ENCODE results near the gene FNDC3A. TPM values are rescaled to one million over a fixed set of nuclear protein-coding genes. Genes with fewer than 3 reads are reported as not detected.
"Not testable (repeated sequence)": the region's sequence is repeated elsewhere in the genome, so short reads cannot be mapped to it uniquely, and the experiment has no call there.

Gene FNDC3A
- total RNA-seq, 4 donors from 2014 or later = 37.0 to 39.4 (median 38.6) TPM

DNA sequence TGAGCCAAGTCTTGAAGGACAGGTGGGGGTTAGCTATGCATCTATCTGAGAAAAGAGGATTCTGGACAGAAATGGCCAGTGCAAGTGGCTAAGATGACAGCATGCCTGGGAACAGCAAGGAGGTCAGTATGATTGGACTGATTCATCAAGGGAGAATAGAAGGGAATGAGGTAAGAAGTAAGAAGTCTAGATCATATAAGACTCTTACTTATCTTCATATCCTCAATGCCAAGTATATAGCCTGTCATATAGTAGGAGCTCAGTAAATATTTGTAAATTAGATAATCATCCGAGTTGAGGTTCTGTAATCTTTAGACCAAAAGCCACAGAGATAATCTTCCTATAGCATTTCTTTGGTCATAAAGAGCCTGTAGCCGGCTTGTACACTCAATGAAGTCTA is 141.2 kb downstream of the FNDC3A start:
- intact Hi-C loops (cut with DNase I) = no loop called here
- Histone ChIP-seq H3K9me3 (no peaks in the 10 kb centered on the region), H3K27ac (replicated peaks in 1 of 4) (no peak overlapping the region), H3K27me3 (no peaks in the 10 kb centered on the region), H3K4me1 (peaks cover 17 to 26% (median 24%) of the 10 kb centered on the region in 4 donors), H3K4me3 (no peak overlapping the region), H3K36me3 (peaks cover 11 to 42% (median 34%) of the 10 kb centered on the region in 4 donors)
- no peak for TF ChIP-seq EP300 (IDR thresholded peaks at IDR 0.05)
- no peak for TF ChIP-seq POLR2AphosphoS5 (IDR thresholded peaks at IDR 0.05)
- TF ChIP-seq POLR2A (IDR thresholded peaks at IDR 0.05; ENCODE audit: low read depth) = no peak
- TF ChIP-seq, protein P1, sequence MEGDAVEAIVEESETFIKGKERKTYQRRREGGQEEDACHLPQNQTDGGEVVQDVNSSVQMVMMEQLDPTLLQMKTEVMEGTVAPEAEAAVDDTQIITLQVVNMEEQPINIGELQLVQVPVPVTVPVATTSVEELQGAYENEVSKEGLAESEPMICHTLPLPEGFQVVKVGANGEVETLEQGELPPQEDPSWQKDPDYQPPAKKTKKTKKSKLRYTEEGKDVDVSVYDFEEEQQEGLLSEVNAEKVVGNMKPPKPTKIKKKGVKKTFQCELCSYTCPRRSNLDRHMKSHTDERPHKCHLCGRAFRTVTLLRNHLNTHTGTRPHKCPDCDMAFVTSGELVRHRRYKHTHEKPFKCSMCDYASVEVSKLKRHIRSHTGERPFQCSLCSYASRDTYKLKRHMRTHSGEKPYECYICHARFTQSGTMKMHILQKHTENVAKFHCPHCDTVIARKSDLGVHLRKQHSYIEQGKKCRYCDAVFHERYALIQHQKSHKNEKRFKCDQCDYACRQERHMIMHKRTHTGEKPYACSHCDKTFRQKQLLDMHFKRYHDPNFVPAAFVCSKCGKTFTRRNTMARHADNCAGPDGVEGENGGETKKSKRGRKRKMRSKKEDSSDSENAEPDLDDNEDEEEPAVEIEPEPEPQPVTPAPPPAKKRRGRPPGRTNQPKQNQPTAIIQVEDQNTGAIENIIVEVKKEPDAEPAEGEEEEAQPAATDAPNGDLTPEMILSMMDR (IDR thresholded peaks at IDR 0.05) = no peak
- 96% methylated on average over 2 of the region's 2 CpGs for WGBS
- DNase-seq (ENCODE audit: extremely low spot score) = no peak

DNA sequence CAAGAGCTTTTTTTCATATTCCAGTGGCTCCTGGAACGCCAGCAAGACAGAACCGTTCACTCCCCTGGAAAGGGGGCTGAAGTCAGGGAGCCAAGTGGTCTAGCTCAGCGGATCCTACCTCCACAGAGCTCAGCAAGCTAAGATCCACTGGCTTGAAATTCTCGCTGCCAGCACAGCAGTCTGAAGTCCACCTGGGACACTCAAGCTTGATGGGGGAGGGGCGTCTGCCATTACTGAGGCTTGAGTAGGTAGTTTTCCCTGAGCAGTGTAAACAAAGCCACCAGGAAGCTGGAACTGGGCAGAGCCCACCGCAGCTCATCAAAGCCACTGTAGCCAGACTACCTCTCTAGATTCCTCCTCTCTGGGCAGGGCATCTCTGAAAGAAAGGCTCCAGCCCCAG is 142.7 kb downstream of the FNDC3A start:
- DNase-seq (ENCODE audit: extremely low spot score); H3K27ac ChIP-seq (replicated peaks in 1 of 4); H3K27me3 ChIP-seq; intact Hi-C loops (cut with DNase I); H3K4me3 ChIP-seq; H3K9me3 ChIP-seq: not testable (repeated sequence)
- Histone ChIP-seq H3K4me1 (peaks cover 2 to 11% (median 8%) of the 10 kb centered on the region in 4 donors), H3K36me3 (peaks cover 11 to 42% (median 34%) of the 10 kb centered on the region in 4 donors)
- 98% methylated on average over 5 of the region's 6 CpGs for WGBS

DNA sequence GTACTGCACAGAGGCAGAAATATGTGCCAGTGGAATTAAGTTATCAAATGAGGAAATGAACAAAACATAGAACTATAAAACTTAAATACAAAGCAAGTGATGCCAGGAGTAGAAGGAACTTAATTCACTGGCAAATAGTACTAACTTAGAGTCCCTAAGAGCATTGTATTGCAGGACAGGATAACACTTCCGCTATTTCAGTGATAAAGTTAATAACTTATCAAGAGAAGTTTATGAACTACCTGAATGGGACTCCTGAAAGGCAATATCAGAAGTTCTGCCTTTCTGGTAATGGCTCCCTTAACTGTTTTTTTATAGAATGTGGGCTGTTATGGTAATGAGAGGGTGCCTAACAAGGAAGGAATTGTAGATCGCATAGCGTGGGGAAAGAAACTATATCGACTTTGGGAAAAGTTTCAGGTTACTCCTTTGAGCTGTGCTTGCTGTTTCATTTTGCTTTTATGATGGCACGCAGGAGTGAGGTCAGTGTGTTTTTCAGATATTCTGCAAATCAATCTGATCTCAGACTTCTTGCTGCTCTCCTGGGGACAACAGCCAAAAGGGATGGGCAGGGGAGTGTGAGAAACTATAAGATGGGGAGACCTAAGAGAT is 149.1 kb downstream of the FNDC3A start:
- DNase-seq (ENCODE audit: extremely low spot score) = no peak
- peaks cover 0 to 5% (median 0%) of the 10 kb centered on the region in 4 donors for H3K4me1 ChIP-seq
- H3K27ac ChIP-seq (replicated peaks in 1 of 4) = no peak overlapping the region
- H3K36me3 ChIP-seq = peaks cover 0 to 4% (median 0%) of the 10 kb centered on the region in 4 donors
- H3K9me3 ChIP-seq = no peaks in the 10 kb centered on the region
- no peaks in the 10 kb centered on the region for H3K27me3 ChIP-seq
- TF ChIP-seq POLR2A (IDR thresholded peaks at IDR 0.05; ENCODE audit: low read depth) = no peak
- TF ChIP-seq EP300 (IDR thresholded peaks at IDR 0.05) = no peak
- TF ChIP-seq, protein P1 (IDR thresholded peaks at IDR 0.05) = no peak
- TF ChIP-seq POLR2AphosphoS5 (IDR thresholded peaks at IDR 0.05) = no peak
- WGBS = 81% methylated on average over 5 of the region's 5 CpGs
- intact Hi-C loops (cut with DNase I) = no loop called here
- H3K4me3 ChIP-seq = no peak overlapping the region

DNA sequence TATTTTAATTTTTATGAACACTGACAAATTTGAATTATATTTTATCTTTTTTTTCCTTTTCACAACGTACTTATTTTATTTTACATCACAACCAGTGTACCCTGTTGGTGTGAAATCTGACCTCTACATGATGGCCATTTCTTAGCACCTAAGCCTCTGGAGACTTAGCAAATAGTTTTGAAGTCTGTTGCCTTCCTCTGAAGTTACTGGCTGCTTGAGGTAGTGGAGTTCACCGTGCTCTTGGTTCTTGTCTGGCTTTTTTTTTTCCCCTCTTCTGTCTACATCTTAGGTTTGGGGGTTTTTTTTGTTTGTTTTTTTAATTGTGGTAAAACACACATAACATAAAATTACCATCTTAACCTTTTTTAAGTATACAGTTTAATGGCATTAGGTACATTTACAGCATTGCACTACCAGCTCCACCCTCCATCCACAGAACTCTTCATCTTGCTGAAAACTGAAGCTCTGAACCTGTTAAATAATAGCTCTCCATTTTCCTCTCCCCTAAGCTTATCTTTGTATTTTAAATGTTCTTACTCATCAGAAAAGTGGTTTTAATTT is 150.3 kb downstream of the FNDC3A start:
- no peak for DNase-seq (ENCODE audit: extremely low spot score)
- peaks cover 0 to 5% (median 0%) of the 10 kb centered on the region in 4 donors for H3K4me1 ChIP-seq
- no peaks in the 10 kb centered on the region for H3K9me3 ChIP-seq
- H3K4me3 ChIP-seq = no peak overlapping the region
- no peaks in the 10 kb centered on the region for H3K27me3 ChIP-seq
- peaks cover under 1 to 5% (median 5%) of the 10 kb centered on the region in 4 donors for H3K36me3 ChIP-seq
- no peak overlapping the region for H3K27ac ChIP-seq (replicated peaks in 1 of 4)
- TF ChIP-seq POLR2AphosphoS5 (IDR thresholded peaks at IDR 0.05) (no peak), EP300 (IDR thresholded peaks at IDR 0.05) (no peak), POLR2A (IDR thresholded peaks at IDR 0.05; ENCODE audit: low read depth) (no peak)
- TF ChIP-seq, protein P1 (IDR thresholded peaks at IDR 0.05) = no peak
- intact Hi-C loops (cut with DNase I) = no loop called here
- WGBS = 42% methylated on average over 2 of the region's 2 CpGs

DNA sequence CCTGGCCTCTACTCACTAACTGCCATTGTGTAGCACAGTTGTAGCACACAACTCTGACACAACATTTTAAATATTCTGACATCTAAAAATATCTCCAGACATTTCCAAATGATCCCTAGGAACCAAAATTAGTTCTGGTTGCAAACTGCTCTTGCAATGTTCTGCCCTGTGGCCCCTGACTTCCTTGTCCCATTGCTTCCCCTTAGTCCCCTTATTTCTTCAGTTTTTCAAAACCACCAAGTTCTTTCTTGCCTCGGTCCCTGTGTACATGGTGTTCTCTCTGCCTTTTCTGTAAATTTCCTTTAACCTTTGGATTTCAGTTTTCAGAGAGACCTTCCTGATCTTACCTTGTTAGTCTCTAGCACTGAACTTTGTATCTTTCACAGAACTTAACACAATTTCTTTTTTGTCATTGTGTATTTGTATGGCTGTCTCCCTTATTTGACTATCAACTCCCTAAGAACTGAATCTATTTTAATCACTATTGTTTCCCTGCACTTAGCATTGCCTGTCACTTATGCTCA is 156.8 kb downstream of the FNDC3A start:
- Histone ChIP-seq H3K27me3 (no peaks in the 10 kb centered on the region), H3K27ac (replicated peaks in 1 of 4) (no peak overlapping the region), H3K9me3 (no peaks in the 10 kb centered on the region), H3K4me3 (no peak overlapping the region), H3K4me1 (peaks cover 0 to 8% (median 0%) of the 10 kb centered on the region in 4 donors), H3K36me3 (peaks cover 20 to 50% (median 36%) of the 10 kb centered on the region in 4 donors)
- no peak for TF ChIP-seq POLR2AphosphoS5 (IDR thresholded peaks at IDR 0.05)
- no peak for TF ChIP-seq POLR2A (IDR thresholded peaks at IDR 0.05; ENCODE audit: low read depth)
- TF ChIP-seq, protein P1 (IDR thresholded peaks at IDR 0.05) = no peak
- no peak for TF ChIP-seq EP300 (IDR thresholded peaks at IDR 0.05)
- 83% methylated on average over 1 of the region's 1 CpG for WGBS
- intact Hi-C loops (cut with DNase I) = no loop called here
- no peak for DNase-seq (ENCODE audit: extremely low spot score)

Measured in esophagus muscularis mucosa (tissue), 4 donors.